ENCODE results near the gene DLGAP1.

GRCh38 chr18:3481696-3482210 lies 973.4 kb downstream of the DLGAP1 start:
- TF ChIP-seq, protein P1, sequence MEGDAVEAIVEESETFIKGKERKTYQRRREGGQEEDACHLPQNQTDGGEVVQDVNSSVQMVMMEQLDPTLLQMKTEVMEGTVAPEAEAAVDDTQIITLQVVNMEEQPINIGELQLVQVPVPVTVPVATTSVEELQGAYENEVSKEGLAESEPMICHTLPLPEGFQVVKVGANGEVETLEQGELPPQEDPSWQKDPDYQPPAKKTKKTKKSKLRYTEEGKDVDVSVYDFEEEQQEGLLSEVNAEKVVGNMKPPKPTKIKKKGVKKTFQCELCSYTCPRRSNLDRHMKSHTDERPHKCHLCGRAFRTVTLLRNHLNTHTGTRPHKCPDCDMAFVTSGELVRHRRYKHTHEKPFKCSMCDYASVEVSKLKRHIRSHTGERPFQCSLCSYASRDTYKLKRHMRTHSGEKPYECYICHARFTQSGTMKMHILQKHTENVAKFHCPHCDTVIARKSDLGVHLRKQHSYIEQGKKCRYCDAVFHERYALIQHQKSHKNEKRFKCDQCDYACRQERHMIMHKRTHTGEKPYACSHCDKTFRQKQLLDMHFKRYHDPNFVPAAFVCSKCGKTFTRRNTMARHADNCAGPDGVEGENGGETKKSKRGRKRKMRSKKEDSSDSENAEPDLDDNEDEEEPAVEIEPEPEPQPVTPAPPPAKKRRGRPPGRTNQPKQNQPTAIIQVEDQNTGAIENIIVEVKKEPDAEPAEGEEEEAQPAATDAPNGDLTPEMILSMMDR (IDR thresholded peaks at IDR 0.05) = peak in 1 of 3 experiments; percentile 30
- TF ChIP-seq POLR2A (IDR thresholded peaks at IDR 0.05) = no peak

Data from testis (tissue), 2 donors.